CD1c-positive myeloid dendritic cell (primary cell): ENCODE data around the gene EPYC.

ENCODE experiments used
- DNase-seq: peaks from one replicate; pipeline ENCODE4 v3.0.0-alpha.2; 2016; ENCODE audit errors: extremely low spot score

Gene EPYC

GRCh38 chr12:91004872-91005271 is at the start of gene EPYC:
EPYC (minus strand) TSS chr12:91004972; CDS start chr12:91002565, 2,407 bp downstream.
- no peak for DNase-seq

DNA sequence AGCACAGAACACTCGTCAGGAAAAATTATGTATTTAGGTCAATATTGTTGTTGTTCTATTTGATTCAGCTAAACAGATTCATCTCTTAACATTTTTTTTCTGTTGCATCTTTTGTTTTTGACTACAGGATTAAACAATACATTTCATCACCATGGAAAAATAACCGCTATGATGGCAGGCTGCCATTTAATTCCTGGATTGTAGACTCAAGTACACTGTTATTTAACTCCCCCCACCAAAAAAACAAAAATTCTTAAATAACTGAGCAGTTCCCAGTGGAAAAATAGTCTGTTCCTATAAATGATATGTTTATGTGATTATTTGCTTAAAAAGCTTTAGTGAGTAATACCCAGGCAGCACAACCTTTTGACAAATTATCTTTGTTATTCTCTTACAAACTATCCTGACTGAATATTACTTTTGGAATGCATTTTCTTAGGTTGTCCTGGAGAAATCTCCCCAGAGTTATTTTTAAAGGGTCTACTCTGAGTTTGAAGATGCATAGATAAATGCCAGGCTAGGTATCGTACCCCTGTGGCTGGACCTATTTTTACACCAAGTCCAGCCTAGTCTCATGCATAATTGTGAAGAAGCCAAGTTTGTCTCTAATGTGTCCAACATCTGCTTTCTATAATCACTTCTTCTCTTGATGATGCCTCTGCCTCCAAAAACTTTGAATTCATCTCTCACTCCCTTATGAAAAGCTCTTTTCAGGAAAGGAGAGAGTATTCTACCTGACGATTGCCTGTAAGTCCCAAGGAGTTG is 49.4 kb upstream of the EPYC start:
- no peak for DNase-seq

DNA sequence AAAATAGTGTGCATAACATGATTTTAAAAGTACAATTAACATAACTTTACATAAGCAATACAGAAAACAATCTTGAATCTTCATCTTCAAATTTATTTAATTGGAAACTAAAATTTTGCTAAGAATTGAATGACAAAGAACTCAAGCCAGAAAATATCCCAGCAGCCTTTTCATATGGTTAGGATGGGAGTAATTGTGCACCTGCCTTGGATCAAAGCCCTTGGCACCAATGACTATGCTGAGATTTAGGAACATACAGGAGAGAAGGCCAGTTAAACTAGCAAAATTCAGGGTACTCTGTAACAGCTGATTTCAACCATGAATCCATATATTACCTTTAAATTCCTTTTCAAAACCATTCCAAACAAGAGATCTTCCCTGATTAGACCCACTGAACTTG is 47.3 kb upstream of the EPYC start:
- DNase-seq = no peak

DNA sequence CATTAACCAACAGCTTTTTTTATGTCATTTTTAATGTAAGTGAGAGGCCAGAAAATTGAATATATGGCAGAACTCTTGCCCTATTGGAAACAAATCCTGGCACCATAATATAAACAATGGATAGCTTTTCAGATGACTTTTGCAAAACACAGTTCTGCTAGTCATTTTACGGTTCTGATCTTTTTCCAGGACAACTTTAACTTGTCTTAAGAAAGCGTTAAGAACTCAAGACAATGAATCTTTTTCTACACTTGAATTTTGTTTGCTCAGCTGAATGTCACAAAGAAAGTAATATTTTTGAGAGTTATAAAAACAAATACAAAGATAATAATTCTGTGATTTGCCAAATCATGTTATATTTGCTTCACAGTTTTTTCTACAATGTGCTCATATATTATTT is 39.8 kb upstream of the EPYC start:
- no peak for DNase-seq

- DNase-seq = no peak
Observed at GRCh38 chr12:91043408-91043807, 38.6 kb upstream of the EPYC start.

DNA sequence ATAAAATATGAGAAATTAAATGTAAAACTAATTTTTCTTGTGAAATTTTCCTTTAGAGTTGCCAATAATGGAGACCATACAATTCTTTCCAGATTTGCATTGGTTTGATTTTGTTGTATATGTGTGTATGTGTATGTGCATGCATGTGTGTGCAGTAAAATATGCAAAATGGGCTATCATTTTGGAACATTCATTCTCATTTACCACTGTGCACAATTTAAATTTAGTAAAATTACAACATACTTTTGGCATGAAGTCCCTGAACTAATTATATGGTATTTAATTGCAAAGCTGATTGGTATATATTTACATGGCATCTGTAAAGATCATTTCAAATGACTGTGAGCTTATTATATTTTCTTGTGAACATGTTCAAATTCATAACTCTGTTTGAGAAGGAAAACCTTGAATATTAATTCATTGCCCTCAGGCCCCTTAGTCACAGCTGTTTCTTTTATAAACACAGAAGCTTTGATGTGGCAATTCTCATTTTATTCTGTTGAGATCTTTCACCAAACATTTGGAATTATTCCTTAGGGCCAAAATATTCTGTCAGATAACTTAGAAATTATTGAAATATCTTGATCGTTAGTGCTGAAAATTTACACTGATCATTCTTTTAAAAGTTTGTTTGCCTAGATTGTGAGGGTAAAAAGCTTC is 35.5 kb upstream of the EPYC start:
- DNase-seq = no peak

DNA sequence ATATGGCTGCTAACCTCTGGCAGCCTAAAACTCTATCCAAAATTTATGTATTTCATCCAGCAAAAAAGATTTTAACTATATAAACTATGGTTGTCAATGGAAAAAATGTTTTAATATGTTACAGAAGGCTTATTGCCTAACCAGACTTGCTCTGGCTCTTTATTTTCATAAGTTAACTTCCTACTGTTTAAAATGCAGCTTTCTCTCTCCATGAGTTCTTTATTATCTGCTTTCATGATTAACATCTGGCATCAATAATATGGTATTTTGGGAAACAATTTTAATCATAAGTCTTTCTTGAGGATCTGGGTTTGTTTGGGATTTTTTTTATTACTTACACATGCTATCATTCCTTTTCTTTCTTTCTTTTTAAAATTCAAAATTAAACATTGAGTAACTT is 32.5 kb upstream of the EPYC start:
- DNase-seq = no peak

- DNase-seq = no peak
Observed at GRCh38 chr12:91033251-91033650, 28.5 kb upstream of the EPYC start.

DNA sequence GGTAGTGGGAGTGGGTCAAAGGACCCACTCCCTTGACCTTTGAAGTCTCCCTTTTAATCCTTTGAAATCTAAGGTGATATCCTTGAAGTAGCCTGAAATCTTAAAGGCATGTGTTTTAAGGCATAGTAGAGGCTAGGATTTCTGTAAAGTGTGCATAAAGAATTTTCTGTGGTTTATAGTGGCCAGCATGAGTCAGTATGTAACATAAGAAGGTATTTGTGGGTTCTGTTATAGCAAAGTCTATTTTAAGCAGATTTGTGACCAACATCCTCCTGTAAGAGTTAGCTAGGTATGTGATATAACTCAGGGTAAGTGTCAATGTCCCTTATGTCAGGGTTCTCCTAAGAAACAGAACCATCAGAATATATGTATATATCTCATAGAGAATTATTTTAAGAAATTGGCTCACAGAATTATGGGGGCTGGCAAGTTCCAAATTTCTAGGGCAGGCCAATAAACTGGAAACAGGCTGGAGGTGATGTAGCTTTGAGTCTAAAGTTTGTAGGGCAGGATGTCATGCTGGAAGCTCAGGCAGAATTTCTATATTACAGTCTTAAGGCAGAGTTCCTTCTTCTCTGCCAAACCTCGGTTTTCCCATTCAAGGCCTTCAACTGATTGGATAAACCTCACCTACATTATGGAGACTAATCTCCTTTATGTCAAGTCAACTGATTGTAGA is 18.7 kb upstream of the EPYC start:
- DNase-seq = no peak

DNA sequence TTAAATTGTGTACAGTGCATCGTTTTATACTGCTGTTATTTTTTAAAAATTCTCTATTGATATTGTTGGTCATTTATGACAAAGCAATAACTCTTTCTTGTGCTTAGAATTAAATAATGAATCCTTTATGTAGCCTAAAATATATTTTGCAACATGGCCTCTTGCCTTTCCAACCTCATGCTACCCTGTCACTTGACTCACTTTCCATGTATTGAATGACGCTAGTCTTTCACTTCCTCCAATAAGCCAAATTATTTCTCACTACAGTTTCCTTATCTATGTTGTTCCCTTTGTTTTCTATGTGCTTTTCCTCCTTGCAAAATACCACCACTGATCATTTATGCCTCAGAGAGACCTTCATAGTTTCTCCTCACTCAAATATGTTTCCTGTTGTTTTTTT is 16.3 kb upstream of the EPYC start:
- no peak for DNase-seq

GRCh38 chr12:91019455-91019854 is 14.7 kb upstream of the EPYC start:
- DNase-seq = no peak

GRCh38 chr12:91017511-91018263 is 12.9 kb upstream of the EPYC start:
- no peak for DNase-seq

- no peak for DNase-seq
Observed at GRCh38 chr12:91017043-91017442, 12.3 kb upstream of the EPYC start.

DNA sequence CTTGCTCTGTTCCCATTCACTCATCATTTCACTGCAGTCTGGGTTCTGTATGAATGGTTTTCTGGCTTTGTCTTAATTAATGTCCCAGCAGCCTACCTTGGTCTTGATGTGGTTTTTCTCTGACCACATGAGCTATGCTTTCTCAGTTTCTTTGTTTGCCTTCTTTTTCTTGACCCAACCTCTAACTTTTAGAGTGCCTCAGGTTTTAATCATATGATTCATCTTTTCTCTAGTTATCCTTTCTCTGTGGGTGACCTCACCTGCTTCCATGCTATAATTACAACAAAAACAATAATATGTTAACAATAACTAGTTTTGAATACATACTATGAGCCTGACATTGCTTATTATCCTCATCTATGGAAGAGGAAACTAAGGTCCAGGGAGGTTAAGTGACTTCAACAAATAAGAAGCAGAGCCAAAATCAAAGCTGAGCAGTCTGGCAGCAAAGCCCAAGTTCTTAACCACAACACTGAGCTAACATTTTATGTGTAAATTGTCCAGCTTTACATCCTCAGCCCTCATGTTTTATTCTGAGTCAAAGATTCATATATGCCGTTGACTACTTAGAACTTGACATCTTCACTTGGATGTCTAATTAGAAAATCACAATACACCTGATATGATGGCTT is 4.7 kb upstream of the EPYC start:
- DNase-seq = no peak

GRCh38 chr12:91007531-91008290 is 2.9 kb upstream of the EPYC start:
- DNase-seq = no peak

DNA sequence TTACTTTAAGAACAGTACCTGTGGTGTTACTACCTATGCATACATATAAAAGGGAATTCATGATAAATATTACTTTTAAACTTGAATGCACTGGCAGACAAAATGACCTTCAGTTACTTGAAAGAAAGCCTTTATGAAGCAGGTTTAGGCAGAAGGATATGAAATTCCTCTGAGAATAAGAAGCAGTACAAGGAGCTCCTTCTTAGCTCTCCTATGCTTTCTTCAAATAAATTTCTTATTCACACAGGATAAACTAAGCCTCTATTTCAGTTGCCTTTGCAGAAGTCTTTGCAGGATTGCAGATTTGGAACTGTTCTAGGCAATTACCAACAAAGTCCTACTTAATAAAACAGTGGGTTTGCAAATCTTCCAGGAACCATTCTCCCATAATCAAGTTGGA is 1.0 kb downstream of the EPYC start:
- no peak for DNase-seq

- DNase-seq = no peak
Observed at GRCh38 chr12:91001306-91001705, 3.5 kb downstream of the EPYC start.

GRCh38 chr12:90999966-91000365 is 4.8 kb downstream of the EPYC start:
- DNase-seq = no peak

- no peak for DNase-seq
Observed at GRCh38 chr12:90999527-90999926, 5.2 kb downstream of the EPYC start.

DNA sequence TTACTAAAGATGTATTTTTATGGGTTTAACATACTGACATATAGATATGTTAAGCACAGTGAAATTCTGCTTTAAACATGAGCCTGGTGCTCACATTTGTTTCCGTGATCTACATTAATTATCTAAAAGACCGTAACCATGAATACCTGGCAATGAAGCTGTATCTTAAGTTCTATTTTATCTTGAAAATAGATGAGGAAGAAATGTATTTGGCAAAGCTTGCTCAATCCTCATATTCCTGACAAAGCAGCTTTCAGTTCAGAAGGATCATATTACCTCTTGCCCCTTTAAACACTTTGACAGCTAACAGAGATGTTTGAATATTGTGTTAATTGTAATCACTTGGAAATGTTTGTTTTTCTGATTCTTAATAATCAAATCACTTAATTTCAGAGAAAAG is 9.8 kb downstream of the EPYC start:
- no peak for DNase-seq

DNA sequence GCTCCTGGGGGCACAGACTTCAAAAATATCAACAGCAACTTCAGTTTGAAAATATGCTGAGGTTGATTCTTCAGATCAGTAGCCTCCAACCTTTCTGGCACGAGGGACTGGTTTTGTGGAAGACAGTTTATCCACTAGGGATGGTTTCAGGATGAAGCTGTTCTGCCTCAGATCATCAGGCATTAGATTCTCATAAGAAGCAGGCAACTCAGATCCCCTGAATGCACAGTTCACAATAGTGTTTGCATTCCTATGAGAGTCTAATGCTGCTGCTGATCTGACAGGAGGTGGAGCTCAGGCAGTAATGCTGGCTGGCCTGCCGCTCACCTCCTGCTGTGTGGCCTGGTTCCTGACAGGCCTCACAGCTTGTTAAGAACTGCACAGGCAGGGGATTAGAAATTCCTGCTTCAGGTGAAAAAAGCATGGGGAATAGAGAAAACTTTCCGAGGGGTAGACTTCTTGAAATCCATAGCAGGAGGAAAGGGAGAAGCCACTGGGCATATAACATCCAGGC is 12.8 kb downstream of the EPYC start:
- no peak for DNase-seq
